GM23338 (cell line): ENCODE data around the gene TMEM219. TPM values are rescaled to one million over a fixed set of nuclear protein-coding genes. Genes with fewer than 3 reads are reported as not detected.

Experiments used
- ATAC-seq: fragments of 200-7000 bp; cut with Tn5 transposase; 3 replicates; pipeline ENCODE4 v1.9.1; 2020
- DNase-seq: peaks from one replicate; pipeline ENCODE4 v3.0.0-alpha.2; 2015; ENCODE audit warnings: low spot score
- H2AFZ ChIP-seq: fragments of 200-600 bp; sonication (generic); 2 replicates; pipeline ENCODE4 v1.8.0; 2016; ENCODE audit warnings: antibody characterized with exemption, mild to moderate bottlenecking, moderate library complexity
- H3F3A ChIP-seq: fragments of 200-600 bp; sonication (generic); replicated peaks from 2 replicates; pipeline ENCODE4 v1.8.0; 2017; ENCODE audit warnings: antibody characterized with exemption, mixed run types, low read depth
- H3K27ac ChIP-seq: fragments of 200-600 bp; sonication (generic); 2 replicates; pipeline ENCODE4 v1.6.1; 2016; ENCODE audit warnings: low read depth
- H3K27me3 ChIP-seq: fragments of 200-600 bp; sonication (generic); 2 replicates; pipeline ENCODE4 v1.8.0; 2016; ENCODE audit warnings: mild to moderate bottlenecking, mixed run types, moderate library complexity; ENCODE audit not compliant: insufficient read depth
- H3K36me3 ChIP-seq: fragments of 200-600 bp; sonication (generic); 2 replicates; pipeline ENCODE4 v1.8.0; 2016; ENCODE audit warnings: mild to moderate bottlenecking; ENCODE audit not compliant: insufficient read depth
- H3K4me1 ChIP-seq: fragments of 200-600 bp; sonication (generic); 2 replicates; pipeline ENCODE4 v1.8.0; 2016; ENCODE audit warnings: mild to moderate bottlenecking, moderate library complexity; ENCODE audit not compliant: insufficient read depth
- H3K4me2 ChIP-seq: fragments of 200-600 bp; sonication (generic); 2 replicates; pipeline ENCODE4 v1.7.1; 2017; ENCODE audit warnings: mixed run types
- H3K4me3 ChIP-seq: fragments of 200-600 bp; sonication (generic); 2 replicates; pipeline ENCODE4 v1.6.1; 2016; ENCODE audit warnings: mixed run types
- H3K79me2 ChIP-seq: fragments of 200-600 bp; sonication (generic); replicated peaks from 2 replicates; pipeline ENCODE4 v1.8.0; 2017; ENCODE audit warnings: mild to moderate bottlenecking; ENCODE audit not compliant: insufficient read depth
- H3K9me2 ChIP-seq: fragments of 200-600 bp; sonication (generic); 2 replicates; pipeline ENCODE4 v1.8.0; 2017; ENCODE audit not compliant: insufficient read depth
- H4K20me1 ChIP-seq: fragments of 200-600 bp; sonication (generic); replicated peaks from 2 replicates; pipeline ENCODE4 v1.8.0; 2017; ENCODE audit warnings: mild to moderate bottlenecking; ENCODE audit not compliant: insufficient read depth
- H3K27ac Mint-ChIP-seq: 2 replicates; pipeline ENCODE4 v1.8.0; 2020; ENCODE audit warnings: inconsistent platforms, mild to moderate bottlenecking, moderate library complexity, mixed read lengths
- H3K27me3 Mint-ChIP-seq: 3 replicates; pipeline ENCODE4 v1.8.0; 2022; ENCODE audit warnings: low read depth, mild to moderate bottlenecking, moderate library complexity, mixed read lengths, inconsistent platforms; ENCODE audit not compliant: insufficient read depth, poor library complexity
- H3K36me3 Mint-ChIP-seq: 3 replicates; pipeline ENCODE4 v1.8.0; 2021; ENCODE audit warnings: low read depth, mild to moderate bottlenecking, inconsistent platforms, moderate library complexity, mixed read lengths
- H3K4me1 Mint-ChIP-seq: 3 replicates; pipeline ENCODE4 v1.8.0; 2020; ENCODE audit warnings: mild to moderate bottlenecking, inconsistent platforms, mixed read lengths
- H3K4me3 Mint-ChIP-seq: 3 replicates; pipeline ENCODE4 v1.8.0; 2021; ENCODE audit warnings: moderate library complexity, mild to moderate bottlenecking, inconsistent platforms, mixed read lengths
- H3K9me3 Mint-ChIP-seq: 3 replicates; pipeline ENCODE4 v1.8.0; 2020; ENCODE audit warnings: moderate library complexity, mild to moderate bottlenecking, inconsistent platforms, mixed read lengths
- CREB1 ChIP-seq: fragments of 250-450 bp; sonication (Bioruptor Pico); IDR thresholded peaks from 2 replicates; pipeline ENCODE4 v1.5.0; 2020; ENCODE audit warnings: low read depth, mild to moderate bottlenecking, moderate library complexity
- EZH2 ChIP-seq: fragments of 200-600 bp; sonication (generic); IDR thresholded peaks from one replicate; pipeline ENCODE4 v1.8.0; 2017; ENCODE audit warnings: antibody characterized with exemption, mild to moderate bottlenecking, low read depth; ENCODE audit not compliant: unreplicated experiment
- EZH2phosphoT487 ChIP-seq: fragments of 200-600 bp; sonication (generic); IDR thresholded peaks from one replicate; pipeline ENCODE4 v1.8.1; 2018; ENCODE audit warnings: antibody characterized with exemption; ENCODE audit not compliant: unreplicated experiment
- JUNB ChIP-seq: IDR thresholded peaks from one replicate; pipeline ENCODE4 v1.6.1; 2016; ENCODE audit warnings: antibody characterized with exemption; ENCODE audit not compliant: unreplicated experiment
- NANOG ChIP-seq: IDR thresholded peaks from 2 replicates; pipeline ENCODE4 v1.6.1; 2016; ENCODE audit warnings: antibody characterized with exemption, borderline replicate concordance
- POLR2AphosphoS5 ChIP-seq: IDR thresholded peaks from 2 replicates; pipeline ENCODE4 v1.6.1; 2016; ENCODE audit warnings: antibody characterized with exemption, low read depth
- REST ChIP-seq: IDR thresholded peaks from one replicate; pipeline ENCODE4 v1.6.1; 2018; ENCODE audit warnings: antibody characterized with exemption; ENCODE audit not compliant: unreplicated experiment
- STAT1 ChIP-seq: IDR thresholded peaks from one replicate; pipeline ENCODE4 v1.6.1; 2016; ENCODE audit warnings: antibody characterized with exemption; ENCODE audit not compliant: unreplicated experiment
- ZNF114 ChIP-seq: fragments of 250-450 bp; sonication (Bioruptor Pico); IDR thresholded peaks from 2 replicates; pipeline ENCODE4 v1.5.0; 2020; ENCODE audit warnings: mild to moderate bottlenecking, moderate library complexity
- ZNF331 ChIP-seq: fragments of 250-450 bp; sonication (Bioruptor Pico); IDR thresholded peaks from 2 replicates; pipeline ENCODE4 v1.5.0; 2020; ENCODE audit warnings: low read depth, mild to moderate bottlenecking, moderate library complexity
- polyA plus RNA-seq: library from polyadenylated mRNA; unstranded; fragments of >200 nt; fragmentation: Nextera tagmentation; extraction: Ambion mirVana; gene quantifications from 2 replicates; pipeline ENCODE4 v1.2.1, GENCODE V29; 2016
- total RNA-seq: library from RNA; depleted of rRNA; stranded (reverse); fragments of >200 nt; shearing (Covaris generic); gene quantifications from 2 replicates; pipeline ENCODE4 v1.2.3, GENCODE V29; 2014
- TF ChIP-seq, protein P1 (sequence below), 2 experiments: fragments of 200-600 bp in 1 of 2; sonication (generic) in 1 of 2; conservative IDR thresholded peaks; 2 replicates each; pipeline versions ENCODE4 v1.5.1 to v1.6.1; 2016 to 2017; ENCODE audit warnings: antibody characterized with exemption in 2 of 2, low read depth in 2 of 2, mild to moderate bottlenecking in 2 of 2, moderate library complexity in 1 of 2
- TF ChIP-seq, protein P2 (sequence below): IDR thresholded peaks from 2 replicates; pipeline ENCODE4 v1.6.1; 2016; ENCODE audit warnings: antibody characterized with exemption
- TF ChIP-seq, protein P3 (sequence below): fragments of 250-450 bp; sonication (Bioruptor Pico); IDR thresholded peaks from 2 replicates; pipeline ENCODE4 v1.5.0; 2020; ENCODE audit warnings: mild to moderate bottlenecking, moderate library complexity

Gene TMEM219
- total and polyA plus RNA-seq, 2 experiments from 2014 or later: 50.0 to 82.3 TPM

- Mint-ChIP-seq H3K27ac (no peak overlapping the region), H3K36me3 (no peaks in the 10 kb centered on the region), H3K9me3 (peaks cover 3% of the 10 kb centered on the region; the same call in 2 of the 3 replicates), H3K27me3 (peaks cover 5% of the 10 kb centered on the region), H3K4me3 (no peak overlapping the region), H3K4me1 (peaks cover 18% of the 10 kb centered on the region)
- no peak overlapping the region for H2AFZ ChIP-seq
- H3K27ac ChIP-seq: no peak overlapping the region
- DNase-seq (no peak), ATAC-seq (no peak)
- H3F3A ChIP-seq: no peaks in the 10 kb centered on the region
- no peaks in the 10 kb centered on the region for H3K79me2 ChIP-seq
- H3K4me3 ChIP-seq: no peak overlapping the region
- H3K9me2 ChIP-seq: no peaks in the 10 kb centered on the region
- H4K20me1 ChIP-seq: no peaks in the 10 kb centered on the region
- H3K4me1 ChIP-seq: 0 out of 2 replicates have a peak, but pooled peaks cover 10% of the 10 kb centered on the region
- H3K27me3 ChIP-seq: no peaks in the 10 kb centered on the region
- H3K4me2 ChIP-seq: no peak overlapping the region
- no peaks in the 10 kb centered on the region for H3K36me3 ChIP-seq
- TF ChIP-seq REST (no peak), EZH2 (no peak), EZH2phosphoT487 (no peak), CREB1 (no peak), JUNB (no peak), NANOG (no peak), ZNF331 (CRISPR knock-in tag) (no peak), ZNF114 (CRISPR knock-in tag) (no peak), POLR2AphosphoS5 (no peak), STAT1 (no peak)
- TF ChIP-seq, protein P1, sequence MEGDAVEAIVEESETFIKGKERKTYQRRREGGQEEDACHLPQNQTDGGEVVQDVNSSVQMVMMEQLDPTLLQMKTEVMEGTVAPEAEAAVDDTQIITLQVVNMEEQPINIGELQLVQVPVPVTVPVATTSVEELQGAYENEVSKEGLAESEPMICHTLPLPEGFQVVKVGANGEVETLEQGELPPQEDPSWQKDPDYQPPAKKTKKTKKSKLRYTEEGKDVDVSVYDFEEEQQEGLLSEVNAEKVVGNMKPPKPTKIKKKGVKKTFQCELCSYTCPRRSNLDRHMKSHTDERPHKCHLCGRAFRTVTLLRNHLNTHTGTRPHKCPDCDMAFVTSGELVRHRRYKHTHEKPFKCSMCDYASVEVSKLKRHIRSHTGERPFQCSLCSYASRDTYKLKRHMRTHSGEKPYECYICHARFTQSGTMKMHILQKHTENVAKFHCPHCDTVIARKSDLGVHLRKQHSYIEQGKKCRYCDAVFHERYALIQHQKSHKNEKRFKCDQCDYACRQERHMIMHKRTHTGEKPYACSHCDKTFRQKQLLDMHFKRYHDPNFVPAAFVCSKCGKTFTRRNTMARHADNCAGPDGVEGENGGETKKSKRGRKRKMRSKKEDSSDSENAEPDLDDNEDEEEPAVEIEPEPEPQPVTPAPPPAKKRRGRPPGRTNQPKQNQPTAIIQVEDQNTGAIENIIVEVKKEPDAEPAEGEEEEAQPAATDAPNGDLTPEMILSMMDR (conservative IDR thresholded peaks at IDR 0.05; ENCODE audit: low read depth in 2 of 2): no peak
- TF ChIP-seq, protein P2, sequence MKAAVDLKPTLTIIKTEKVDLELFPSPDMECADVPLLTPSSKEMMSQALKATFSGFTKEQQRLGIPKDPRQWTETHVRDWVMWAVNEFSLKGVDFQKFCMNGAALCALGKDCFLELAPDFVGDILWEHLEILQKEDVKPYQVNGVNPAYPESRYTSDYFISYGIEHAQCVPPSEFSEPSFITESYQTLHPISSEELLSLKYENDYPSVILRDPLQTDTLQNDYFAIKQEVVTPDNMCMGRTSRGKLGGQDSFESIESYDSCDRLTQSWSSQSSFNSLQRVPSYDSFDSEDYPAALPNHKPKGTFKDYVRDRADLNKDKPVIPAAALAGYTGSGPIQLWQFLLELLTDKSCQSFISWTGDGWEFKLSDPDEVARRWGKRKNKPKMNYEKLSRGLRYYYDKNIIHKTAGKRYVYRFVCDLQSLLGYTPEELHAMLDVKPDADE: no peak
- TF ChIP-seq, protein P3, sequence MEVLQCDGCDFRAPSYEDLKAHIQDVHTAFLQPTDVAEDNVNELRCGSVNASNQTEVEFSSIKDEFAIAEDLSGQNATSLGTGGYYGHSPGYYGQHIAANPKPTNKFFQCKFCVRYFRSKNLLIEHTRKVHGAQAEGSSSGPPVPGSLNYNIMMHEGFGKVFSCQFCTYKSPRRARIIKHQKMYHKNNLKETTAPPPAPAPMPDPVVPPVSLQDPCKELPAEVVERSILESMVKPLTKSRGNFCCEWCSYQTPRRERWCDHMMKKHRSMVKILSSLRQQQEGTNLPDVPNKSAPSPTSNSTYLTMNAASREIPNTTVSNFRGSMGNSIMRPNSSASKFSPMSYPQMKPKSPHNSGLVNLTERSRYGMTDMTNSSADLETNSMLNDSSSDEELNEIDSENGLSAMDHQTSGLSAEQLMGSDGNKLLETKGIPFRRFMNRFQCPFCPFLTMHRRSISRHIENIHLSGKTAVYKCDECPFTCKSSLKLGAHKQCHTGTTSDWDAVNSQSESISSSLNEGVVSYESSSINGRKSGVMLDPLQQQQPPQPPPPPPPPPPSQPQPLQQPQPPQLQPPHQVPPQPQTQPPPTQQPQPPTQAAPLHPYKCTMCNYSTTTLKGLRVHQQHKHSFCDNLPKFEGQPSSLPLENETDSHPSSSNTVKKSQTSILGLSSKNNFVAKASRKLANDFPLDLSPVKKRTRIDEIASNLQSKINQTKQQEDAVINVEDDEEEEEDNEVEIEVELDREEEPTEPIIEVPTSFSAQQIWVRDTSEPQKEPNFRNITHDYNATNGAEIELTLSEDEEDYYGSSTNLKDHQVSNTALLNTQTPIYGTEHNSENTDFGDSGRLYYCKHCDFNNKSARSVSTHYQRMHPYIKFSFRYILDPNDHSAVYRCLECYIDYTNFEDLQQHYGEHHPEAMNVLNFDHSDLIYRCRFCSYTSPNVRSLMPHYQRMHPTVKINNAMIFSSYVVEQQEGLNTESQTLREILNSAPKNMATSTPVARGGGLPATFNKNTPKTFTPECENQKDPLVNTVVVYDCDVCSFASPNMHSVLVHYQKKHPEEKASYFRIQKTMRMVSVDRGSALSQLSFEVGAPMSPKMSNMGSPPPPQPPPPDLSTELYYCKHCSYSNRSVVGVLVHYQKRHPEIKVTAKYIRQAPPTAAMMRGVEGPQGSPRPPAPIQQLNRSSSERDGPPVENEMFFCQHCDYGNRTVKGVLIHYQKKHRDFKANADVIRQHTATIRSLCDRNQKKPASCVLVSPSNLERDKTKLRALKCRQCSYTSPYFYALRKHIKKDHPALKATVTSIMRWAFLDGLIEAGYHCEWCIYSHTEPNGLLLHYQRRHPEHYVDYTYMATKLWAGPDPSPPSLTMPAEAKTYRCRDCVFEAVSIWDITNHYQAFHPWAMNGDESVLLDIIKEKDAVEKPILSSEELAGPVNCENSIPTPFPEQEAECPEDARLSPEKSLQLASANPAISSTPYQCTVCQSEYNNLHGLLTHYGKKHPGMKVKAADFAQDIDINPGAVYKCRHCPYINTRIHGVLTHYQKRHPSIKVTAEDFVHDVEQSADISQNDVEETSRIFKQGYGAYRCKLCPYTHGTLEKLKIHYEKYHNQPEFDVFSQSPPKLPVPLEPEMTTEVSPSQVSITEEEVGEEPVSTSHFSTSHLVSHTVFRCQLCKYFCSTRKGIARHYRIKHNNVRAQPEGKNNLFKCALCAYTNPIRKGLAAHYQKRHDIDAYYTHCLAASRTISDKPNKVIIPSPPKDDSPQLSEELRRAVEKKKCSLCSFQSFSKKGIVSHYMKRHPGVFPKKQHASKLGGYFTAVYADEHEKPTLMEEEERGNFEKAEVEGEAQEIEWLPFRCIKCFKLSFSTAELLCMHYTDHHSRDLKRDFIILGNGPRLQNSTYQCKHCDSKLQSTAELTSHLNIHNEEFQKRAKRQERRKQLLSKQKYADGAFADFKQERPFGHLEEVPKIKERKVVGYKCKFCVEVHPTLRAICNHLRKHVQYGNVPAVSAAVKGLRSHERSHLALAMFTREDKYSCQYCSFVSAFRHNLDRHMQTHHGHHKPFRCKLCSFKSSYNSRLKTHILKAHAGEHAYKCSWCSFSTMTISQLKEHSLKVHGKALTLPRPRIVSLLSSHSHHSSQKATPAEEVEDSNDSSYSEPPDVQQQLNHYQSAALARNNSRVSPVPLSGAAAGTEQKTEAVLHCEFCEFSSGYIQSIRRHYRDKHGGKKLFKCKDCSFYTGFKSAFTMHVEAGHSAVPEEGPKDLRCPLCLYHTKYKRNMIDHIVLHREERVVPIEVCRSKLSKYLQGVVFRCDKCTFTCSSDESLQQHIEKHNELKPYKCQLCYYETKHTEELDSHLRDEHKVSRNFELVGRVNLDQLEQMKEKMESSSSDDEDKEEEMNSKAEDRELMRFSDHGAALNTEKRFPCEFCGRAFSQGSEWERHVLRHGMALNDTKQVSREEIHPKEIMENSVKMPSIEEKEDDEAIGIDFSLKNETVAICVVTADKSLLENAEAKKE (CRISPR knock-in tag): no peak
Measured at GRCh38 chr16:29947897-29948296, 14.0 kb upstream of the TMEM219 start.
